Stomach (tissue), 9 donors: ENCODE results near the gene AKAP12. TPM values are rescaled to one million over a fixed set of nuclear protein-coding genes. Genes with fewer than 3 reads are reported as not detected.

Source experiments
- DNase-seq, 2 donors: peaks; one replicate each; pipeline versions ENCODE4 v3.0.0 to v3.0.0-alpha.2; 2013 to 2019
- H3K27ac ChIP-seq, 5 donors: fragments of 200-600 bp in 4 of 5; sonication (generic) in 4 of 5; one replicate each; pipeline ENCODE4 v1.5.1; 2013 to 2019; ENCODE audit warnings: mild to moderate bottlenecking in 1 of 5, moderate library complexity in 1 of 5
- H3K27me3 ChIP-seq, 3 donors: fragments of 200-600 bp; sonication (generic); one replicate each; pipeline ENCODE4 v1.5.1; 2017 to 2019; ENCODE audit warnings: mixed run types in 1 of 3
- H3K36me3 ChIP-seq, 4 donors: fragments of 200-600 bp; sonication (generic); 1 replicate in 3 of 4; 2 replicates in 1 of 4; pipeline ENCODE4 v1.5.1; 2016 to 2019
- H3K4me1 ChIP-seq, 4 donors: fragments of 200-600 bp; sonication (generic); one replicate each; pipeline ENCODE4 v1.5.1; 2016 to 2019
- H3K4me3 ChIP-seq, 4 donors: fragments of 200-600 bp; sonication (generic) in 3 of 4; one replicate each; pipeline ENCODE4 v1.5.1; 2016 to 2019; ENCODE audit warnings: mild to moderate bottlenecking in 1 of 4
- H3K9me3 ChIP-seq, 4 donors: fragments of 200-600 bp; sonication (generic); one replicate each; pipeline ENCODE4 v1.5.1; 2016 to 2019
- EP300 ChIP-seq: sonication (generic); formaldehyde crosslinking; IDR thresholded peaks from one replicate; pipeline ENCODE4 v1.6.1; 2017; ENCODE audit warnings: antibody characterized with exemption
- POLR2A ChIP-seq, 4 donors: fragments of 450-650 bp; IDR thresholded peaks; one replicate each; pipeline ENCODE4 v1.6.1; 2016; ENCODE audit warnings: antibody characterized with exemption in 4 of 4, control low read depth in 2 of 4, mild to moderate bottlenecking in 1 of 4, moderate library complexity in 1 of 4
- POLR2AphosphoS5 ChIP-seq, 3 donors: sonication (generic); formaldehyde crosslinking; IDR thresholded peaks; one replicate each; pipeline ENCODE4 v1.6.1; 2016; ENCODE audit warnings: antibody characterized with exemption in 3 of 3
- WGBS, 5 donors: extraction: QIAGEN DNeasy Blood & Tissue Kit in 3 of 5; methylation state at CpG; one replicate each; pipeline versions ENCODE4 v1.1.5 to v1.1.7; 2013 to 2018; 5-methylcytosine and 5-hydroxymethylcytosine counted together
- intact Hi-C: fragments of 100-400 bp; cut with DNase I; formaldehyde crosslinking; loops from one replicate; pipeline ENCODE4 v1.15.1; 2023; ENCODE audit warnings: low total_unique reads
- polyA plus RNA-seq, 3 donors: library from polyadenylated mRNA; stranded (reverse); fragments of 200-250 nt; gene quantifications; one replicate each; pipeline ENCODE4 v1.2.3, GENCODE V29; 2013
- total RNA-seq, 5 donors: library from RNA; depleted of rRNA; stranded (reverse); fragments of >200 nt; gene quantifications; one replicate each; pipeline versions ENCODE4 v1.1.0 to v1.2.3, GENCODE V29; 2014 to 2016
- TF ChIP-seq, protein P1 (sequence below), 7 experiments: fragments of 450-650 bp in 4 of 7; fragments of 200-600 bp in 3 of 7; sonication (generic) in 3 of 7; IDR thresholded peaks; one replicate each; pipeline ENCODE4 v1.5.1; 2016 to 2019; ENCODE audit warnings: antibody characterized with exemption in 7 of 7, control low read depth in 2 of 7, mild to moderate bottlenecking in 1 of 7
- donor health status: healthy with polysubstance abuse.
- donor health status: Bipolar disorder and iron deficiency.
- donor health status: healthy.

AKAP12 gene
- total and polyA plus RNA-seq, 8 donors = 4.2 to 110 (median 35.0) TPM

DNA sequence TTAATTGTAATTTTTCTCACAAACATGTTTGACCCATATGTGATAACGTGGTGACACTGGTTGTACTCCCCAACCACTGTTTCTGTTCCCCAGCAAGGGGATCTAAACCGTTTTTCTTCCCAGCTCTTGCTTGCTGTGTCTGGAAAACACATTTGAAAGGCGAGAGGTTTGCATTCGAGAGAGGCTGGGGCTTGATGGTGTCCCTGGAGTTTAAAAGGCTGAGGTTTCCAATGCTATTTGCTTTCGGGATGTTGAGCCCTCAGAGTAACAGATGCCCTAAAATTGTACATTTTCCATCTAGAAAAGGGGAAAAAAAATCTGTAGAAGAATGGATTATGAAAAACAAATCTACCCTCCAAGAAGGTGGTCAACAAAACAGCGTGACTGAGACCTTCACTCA lies 35.4 kb downstream of the AKAP12 start:
- TF ChIP-seq, protein P1, sequence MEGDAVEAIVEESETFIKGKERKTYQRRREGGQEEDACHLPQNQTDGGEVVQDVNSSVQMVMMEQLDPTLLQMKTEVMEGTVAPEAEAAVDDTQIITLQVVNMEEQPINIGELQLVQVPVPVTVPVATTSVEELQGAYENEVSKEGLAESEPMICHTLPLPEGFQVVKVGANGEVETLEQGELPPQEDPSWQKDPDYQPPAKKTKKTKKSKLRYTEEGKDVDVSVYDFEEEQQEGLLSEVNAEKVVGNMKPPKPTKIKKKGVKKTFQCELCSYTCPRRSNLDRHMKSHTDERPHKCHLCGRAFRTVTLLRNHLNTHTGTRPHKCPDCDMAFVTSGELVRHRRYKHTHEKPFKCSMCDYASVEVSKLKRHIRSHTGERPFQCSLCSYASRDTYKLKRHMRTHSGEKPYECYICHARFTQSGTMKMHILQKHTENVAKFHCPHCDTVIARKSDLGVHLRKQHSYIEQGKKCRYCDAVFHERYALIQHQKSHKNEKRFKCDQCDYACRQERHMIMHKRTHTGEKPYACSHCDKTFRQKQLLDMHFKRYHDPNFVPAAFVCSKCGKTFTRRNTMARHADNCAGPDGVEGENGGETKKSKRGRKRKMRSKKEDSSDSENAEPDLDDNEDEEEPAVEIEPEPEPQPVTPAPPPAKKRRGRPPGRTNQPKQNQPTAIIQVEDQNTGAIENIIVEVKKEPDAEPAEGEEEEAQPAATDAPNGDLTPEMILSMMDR (IDR thresholded peaks at IDR 0.05) = no peak
- TF ChIP-seq POLR2AphosphoS5 (IDR thresholded peaks at IDR 0.05) (no peak), EP300 (no peak), POLR2A (IDR thresholded peaks at IDR 0.05) (no peak)
- 81 to 90% (median 84%) methylated on average over 6 of the region's 6 CpGs for WGBS, 5 donors
- intact Hi-C loops = no loop called here
- Histone ChIP-seq H3K4me1 (peaks cover 0 to 24% (median 4%) of the 10 kb centered on the region in 4 donors), H3K27me3 (no peaks in the 10 kb centered on the region), H3K36me3 (no peaks in the 10 kb centered on the region), H3K9me3 (no peaks in the 10 kb centered on the region), H3K27ac (no peak overlapping the region), H3K4me3 (no peak overlapping the region)
- no peak for DNase-seq

DNA sequence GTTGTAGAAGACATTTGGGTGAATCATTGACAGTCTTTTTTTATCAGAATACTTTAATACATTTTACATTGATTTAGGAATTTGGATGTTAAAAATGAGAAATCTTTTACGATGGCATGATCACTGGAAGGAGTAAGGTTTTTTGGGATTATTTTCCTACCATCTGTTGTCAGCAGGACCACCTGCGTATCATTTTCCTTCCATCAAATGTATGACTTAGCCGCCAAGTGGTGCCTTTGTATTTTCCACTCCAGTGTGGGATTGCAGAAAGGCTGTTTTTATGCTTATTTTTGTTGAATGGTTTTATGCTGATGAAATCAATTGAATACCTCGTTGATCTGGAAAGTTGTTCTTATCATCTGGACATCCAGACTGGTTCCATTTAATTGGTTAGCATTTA lies 35.8 kb downstream of the AKAP12 start:
- no peak for DNase-seq
- no peaks in the 10 kb centered on the region for H3K36me3 ChIP-seq
- H3K9me3 ChIP-seq = no peaks in the 10 kb centered on the region
- H3K27me3 ChIP-seq = no peaks in the 10 kb centered on the region
- TF ChIP-seq, protein P1 (IDR thresholded peaks at IDR 0.05) = no peak
- TF ChIP-seq POLR2A (IDR thresholded peaks at IDR 0.05) = no peak
- no peak for TF ChIP-seq EP300
- TF ChIP-seq POLR2AphosphoS5 (IDR thresholded peaks at IDR 0.05) = no peak
- H3K27ac ChIP-seq = no peak overlapping the region
- intact Hi-C loops = no loop called here
- H3K4me1 ChIP-seq = peaks cover 0 to 21% (median 4%) of the 10 kb centered on the region in 4 donors
- 77 to 87% (median 83%) methylated on average over 4 of the region's 4 CpGs for WGBS, 5 donors
- H3K4me3 ChIP-seq = no peak overlapping the region

DNA sequence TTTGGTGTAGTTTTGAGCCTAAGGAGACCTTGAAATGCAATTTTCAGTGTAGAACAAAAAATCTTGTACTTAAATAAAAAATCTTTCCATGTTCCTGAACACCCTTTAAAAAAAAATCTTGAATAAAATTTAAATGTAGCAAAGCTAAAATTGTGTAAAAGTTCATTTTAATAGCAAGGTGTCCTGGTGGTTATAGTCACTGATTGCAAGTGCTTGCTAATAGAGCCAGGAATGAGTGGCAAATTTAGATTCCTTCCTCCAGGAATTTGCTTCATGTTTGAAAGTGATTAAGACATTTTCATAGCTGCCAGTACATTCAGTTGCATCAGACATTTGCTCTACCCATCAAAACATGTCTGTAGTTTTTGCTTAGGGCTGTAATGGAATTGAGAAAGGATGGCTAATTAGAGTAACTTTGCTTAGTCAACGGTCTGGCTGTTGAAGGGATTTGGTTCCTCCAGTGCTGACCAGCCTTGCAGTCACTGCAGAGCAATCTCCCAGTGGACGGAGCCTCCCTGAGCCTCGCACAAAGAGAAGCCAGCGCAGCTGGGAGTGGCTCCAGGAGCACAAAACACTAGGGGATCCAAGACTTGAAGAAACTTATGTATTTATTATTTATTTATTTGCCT lies 36.5 kb downstream of the AKAP12 start:
- Histone ChIP-seq H3K4me3 (no peak overlapping the region), H3K4me1 (peaks cover 0 to 17% (median 4%) of the 10 kb centered on the region in 4 donors), H3K9me3 (no peaks in the 10 kb centered on the region), H3K27ac (peak overlapping the region in 3 of 5 donors; percentile 2 to 42 (median 14)), H3K36me3 (no peaks in the 10 kb centered on the region), H3K27me3 (no peaks in the 10 kb centered on the region)
- intact Hi-C loops = no loop called here
- 27 to 44% (median 37%) methylated on average over 4 of the region's 4 CpGs for WGBS, 5 donors
- DNase-seq = no peak
- TF ChIP-seq EP300 = no peak
- TF ChIP-seq POLR2AphosphoS5 (IDR thresholded peaks at IDR 0.05) = peak; percentile 48 to 82 (median 51)

DNA sequence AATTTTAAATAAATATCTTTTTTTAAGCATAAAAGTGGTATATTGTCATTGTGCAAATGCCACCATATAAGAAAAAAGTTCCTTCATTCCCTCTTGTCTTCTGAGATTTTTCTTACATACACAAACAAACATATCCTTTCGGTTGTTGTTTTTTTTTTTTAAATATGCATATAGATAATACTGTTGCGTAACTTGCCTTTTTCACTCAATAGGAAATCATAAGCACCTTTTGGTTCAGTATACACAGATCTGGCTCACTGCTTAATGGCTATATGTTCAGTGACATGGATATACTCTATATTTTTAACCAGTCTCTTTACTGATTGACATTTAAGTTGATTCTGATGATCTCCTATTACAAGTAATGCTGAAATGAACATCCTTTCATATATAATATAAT lies 40.1 kb downstream of the AKAP12 start:
- Histone ChIP-seq H3K9me3 (no peaks in the 10 kb centered on the region), H3K4me3 (no peak overlapping the region), H3K4me1 (peaks cover 0 to 36% (median 10%) of the 10 kb centered on the region in 4 donors), H3K27me3 (no peaks in the 10 kb centered on the region), H3K27ac (peak overlapping the region in 1 of 5 donors; percentile 52), H3K36me3 (no peaks in the 10 kb centered on the region)
- TF ChIP-seq EP300 (no peak), POLR2A (IDR thresholded peaks at IDR 0.05) (no peak), POLR2AphosphoS5 (IDR thresholded peaks at IDR 0.05) (no peak)
- TF ChIP-seq, protein P1 (IDR thresholded peaks at IDR 0.05) = no peak
- no peak for DNase-seq
- intact Hi-C loops = no loop called here
- 81 to 87% (median 85%) methylated on average over 2 of the region's 2 CpGs for WGBS, 5 donors

DNA sequence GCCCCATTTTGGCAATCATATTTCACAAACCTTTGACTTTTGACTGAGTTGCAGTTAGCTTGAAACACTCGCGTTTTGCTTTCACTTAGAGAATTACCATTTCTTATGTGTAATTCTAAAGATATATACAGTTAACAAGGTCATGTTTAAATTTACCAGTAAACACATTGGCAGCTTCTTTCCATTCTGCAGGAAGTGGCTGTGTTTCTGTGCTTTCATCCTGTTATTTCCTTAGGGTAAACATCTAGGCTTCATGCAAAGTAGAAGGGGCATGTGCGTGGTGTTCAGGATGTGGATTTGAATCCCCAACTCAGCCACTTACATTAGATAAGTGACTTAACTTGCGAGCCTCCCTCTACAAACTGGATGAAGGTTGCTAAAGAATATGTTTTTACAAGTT lies 41.1 kb downstream of the AKAP12 start:
- H3K36me3 ChIP-seq = no peaks in the 10 kb centered on the region
- H3K4me1 ChIP-seq = peaks cover 0 to 40% (median 15%) of the 10 kb centered on the region in 4 donors
- no peaks in the 10 kb centered on the region for H3K9me3 ChIP-seq
- no peaks in the 10 kb centered on the region for H3K27me3 ChIP-seq
- H3K4me3 ChIP-seq = no peak overlapping the region
- intact Hi-C loops = no loop called here
- H3K27ac ChIP-seq = no peak overlapping the region
- 75 to 84% (median 79%) methylated on average over 4 of the region's 4 CpGs for WGBS, 5 donors
- DNase-seq = no peak
- TF ChIP-seq POLR2A (IDR thresholded peaks at IDR 0.05) = no peak
- TF ChIP-seq EP300 = no peak
- TF ChIP-seq, protein P1 (IDR thresholded peaks at IDR 0.05) = no peak
- no peak for TF ChIP-seq POLR2AphosphoS5 (IDR thresholded peaks at IDR 0.05)
